DMS 273 (cell line): ENCODE measurements around the gene PPTC7.
"Not testable (repeated sequence)": the region's sequence is repeated elsewhere in the genome, so short reads cannot be mapped to it uniquely, and the experiment has no call there.

Experiments used
- DNase-seq: peaks from one replicate; lab custom pipeline; 2025; ENCODE audit not compliant: unreplicated experiment; lab: John Stamatoyannopoulos, UW

The PPTC7 gene

DNA sequence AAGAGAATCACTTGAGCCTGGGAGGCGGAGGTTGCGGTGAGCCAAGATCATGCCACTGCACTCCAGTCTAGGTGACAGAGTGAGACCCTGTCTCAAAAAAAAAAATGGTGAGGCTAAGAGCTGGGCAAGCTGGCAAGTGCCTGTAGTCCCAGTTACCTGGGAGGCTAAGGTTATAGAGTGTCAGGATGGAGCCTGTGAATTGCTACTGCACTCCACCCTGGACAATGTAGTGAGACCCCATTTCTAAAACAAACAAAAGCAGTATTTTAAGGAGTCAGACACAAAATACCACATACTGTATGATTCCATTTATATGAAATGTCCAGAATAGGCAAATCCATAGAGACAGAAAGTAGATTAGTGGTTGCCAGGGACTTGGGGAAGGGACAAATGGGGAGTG is 4.0 kb upstream of the PPTC7 start:
- not testable (repeated sequence) for DNase-seq

DNA sequence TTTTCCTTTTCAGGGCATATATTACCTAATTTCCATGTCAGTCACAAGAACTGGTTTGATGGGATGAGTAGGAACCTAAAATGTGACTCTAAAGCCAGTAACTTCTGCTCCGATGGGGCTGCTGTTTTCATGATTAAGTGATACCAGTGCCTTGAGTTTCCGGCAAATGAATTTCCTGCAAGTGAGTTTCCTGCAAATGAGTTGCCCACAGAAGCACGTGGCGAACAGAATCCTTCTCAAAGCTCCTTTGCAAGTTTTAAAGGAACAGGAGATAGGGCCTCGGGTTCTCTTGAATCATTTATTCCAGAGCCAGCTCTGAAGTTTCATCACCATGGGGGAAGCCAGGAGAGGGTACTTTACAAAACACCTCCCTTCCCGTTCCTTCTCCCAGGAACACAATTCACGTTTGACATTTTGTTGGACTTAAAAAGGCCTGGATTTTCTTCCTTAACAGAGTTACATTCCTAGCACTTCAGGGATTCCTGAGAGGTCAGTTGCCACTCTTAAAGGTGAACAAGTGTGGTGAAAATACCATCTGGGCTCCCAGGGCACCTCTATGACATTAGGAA is 2.2 kb upstream of the PPTC7 start:
- no peak for DNase-seq

DNA sequence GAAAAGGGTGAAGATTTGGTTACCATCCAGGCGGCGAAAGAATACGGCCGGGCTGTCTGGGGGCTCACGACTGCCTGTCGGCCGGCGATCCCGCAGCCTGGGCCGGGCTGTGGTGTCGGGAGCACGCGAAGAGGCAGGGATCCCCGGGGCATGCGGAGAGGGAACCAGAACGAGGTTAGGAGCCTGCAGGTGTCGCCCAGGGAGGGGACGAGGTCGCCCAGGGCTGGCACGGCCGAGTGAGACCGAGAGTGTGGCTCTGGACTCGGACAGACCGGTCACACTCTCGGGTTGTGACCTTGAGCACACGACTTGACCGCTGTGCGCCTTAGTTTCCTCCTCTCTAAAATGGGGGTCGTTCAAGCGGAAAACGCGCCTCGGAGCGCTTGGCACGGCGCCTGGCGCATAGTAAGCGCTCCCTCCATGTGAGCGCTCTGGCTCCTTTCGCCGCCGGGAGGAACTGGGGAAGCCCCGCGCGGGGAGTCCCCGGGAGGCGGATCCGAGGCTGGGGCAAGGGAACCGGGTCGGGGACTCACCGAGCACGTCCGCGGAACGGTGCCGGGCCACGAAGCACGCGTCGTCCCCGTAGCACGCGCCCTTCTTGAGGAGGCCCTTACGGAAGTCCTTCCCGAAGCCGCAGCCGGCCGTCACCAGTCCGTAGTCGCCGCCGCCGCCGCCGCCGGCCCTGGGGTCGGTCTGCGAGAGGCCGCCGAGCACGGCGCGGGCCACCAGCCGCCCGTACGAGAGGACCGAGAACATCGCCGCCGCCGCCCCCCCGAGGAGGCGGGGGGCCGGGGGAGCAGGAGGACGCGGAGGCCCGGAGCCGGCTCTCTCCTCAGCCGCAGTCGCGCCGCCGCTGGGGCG is 612 bp downstream of the PPTC7 start:
- peak; percentile 78 for DNase-seq

DNA sequence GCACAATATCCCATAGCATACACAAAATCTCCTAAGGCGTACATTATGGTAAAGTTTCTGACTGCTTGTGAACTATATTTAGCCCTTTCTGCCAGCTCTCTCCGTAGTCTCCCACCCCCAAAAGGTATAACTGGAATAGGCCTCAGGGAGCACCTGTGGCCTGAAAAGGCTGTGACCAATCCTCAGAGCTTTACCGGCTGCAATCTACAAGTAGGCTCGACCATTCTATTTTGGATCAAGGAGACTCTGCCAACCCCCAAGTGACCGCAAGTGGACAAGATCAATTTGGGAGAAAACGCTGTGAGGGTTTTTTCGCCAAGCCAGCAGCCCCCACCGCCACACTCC is 1.2 kb downstream of the PPTC7 start:
- peak; percentile 45 for DNase-seq

DNA sequence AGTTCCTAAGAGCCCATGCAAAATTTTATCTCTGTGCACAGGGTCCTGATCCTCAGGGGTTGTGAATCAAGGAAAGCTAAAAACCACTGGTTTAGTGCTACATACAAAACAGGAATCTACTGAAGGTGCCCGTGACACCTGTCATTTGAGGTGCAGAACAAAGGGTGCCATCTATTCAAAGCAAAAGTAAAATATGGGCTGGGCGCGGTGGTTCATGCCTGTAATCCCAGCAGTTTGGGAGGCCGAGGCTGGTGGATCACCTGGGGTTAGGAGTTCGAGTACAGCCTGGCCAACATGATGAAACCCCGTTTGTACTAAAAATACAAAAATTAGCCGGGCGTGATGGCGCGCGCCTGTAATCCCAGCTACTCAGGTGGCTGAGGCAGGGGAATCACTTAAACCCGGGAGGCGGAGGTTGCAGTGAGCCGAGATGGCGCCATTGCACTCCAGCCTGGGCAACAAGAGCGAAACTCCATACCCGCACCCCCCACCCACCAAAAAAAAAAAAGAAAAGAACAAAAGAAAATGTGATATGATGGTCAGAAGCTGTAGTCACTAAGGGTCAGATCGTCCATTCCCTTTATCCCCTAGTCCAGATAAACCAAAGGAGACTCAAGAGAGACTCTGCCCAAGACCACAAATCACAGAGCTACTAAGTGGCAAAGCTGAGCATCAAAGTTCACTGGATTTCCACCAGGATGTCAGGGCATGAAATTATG is 3.4 kb downstream of the PPTC7 start:
- DNase-seq, result no peak

DNA sequence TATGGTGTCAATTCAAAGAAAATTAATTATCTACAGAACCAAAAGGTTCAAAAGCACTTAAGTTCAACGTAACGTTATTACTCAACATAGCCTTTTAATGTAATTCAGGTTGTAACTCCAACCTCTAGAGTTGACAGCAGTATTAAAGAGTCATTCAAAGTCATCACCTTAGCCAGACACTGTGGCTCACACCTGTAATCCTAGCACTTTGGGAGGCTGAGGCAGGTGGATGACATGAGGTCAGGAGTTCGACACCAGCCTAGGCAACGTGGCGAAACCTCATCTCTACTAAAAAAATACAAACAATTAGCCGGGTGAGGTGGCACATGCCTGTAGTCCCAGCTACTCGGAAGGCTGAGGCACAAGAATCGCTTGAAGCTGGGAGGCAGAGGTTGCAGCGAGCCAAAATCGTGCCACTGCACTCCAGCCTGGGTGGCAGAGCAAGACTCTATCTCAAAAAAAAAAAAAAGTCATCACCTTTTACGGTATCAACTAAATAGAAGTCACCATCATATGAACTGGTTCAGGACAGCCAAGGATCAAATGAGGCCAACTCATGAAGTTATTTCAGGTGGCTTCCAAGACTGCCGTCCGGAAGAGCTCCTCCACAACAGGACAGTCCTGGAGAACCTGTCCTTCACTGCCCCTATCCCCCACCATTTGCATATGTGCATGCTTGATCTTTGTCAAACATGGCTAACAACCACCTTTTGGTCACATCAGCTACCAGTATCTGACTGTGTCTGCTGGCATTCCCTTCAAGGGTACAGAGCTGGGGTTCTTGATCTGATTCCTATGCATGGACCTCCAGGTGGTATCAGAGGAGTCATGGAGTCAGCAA is 4.2 kb downstream of the PPTC7 start:
- DNase-seq, result no peak

DNA sequence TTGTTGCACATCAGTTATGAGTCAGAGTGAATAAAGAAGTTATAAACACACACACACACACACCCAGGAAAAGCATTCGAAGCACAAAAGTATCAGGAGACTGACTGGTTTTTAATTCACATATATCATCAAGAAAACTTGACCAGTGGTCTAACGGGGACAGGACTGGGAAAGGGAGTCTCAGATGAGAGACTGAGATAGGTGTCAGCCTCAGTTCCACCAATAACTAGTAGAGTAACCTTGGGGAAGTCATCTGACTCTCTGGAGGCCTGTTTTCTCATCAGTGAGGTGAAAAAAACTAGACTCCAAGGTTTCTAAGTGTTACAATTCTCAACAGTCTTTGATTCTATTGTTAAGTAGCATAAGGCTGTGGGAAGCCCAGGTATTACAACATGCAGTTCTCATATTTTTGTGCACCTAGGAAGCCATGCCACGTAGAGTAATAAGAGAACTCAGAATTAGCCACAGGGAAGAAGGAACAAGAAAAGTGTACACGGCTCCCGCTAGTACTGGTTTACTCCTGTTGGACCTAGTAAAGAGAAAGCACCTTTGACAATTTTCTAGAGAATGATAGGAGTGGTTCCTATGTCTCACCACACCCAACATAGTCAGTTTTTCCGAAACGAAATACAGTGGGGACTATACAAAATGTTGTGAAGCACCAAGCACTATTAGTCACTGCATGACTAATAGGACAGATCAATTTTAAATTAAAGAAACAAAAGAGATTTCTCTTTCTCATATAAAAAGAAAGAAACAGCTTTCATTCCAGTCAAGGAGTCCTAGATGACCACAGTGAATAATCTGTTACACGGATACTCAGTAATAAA is 5.0 kb downstream of the PPTC7 start:
- DNase-seq, result peak; percentile 7

DNA sequence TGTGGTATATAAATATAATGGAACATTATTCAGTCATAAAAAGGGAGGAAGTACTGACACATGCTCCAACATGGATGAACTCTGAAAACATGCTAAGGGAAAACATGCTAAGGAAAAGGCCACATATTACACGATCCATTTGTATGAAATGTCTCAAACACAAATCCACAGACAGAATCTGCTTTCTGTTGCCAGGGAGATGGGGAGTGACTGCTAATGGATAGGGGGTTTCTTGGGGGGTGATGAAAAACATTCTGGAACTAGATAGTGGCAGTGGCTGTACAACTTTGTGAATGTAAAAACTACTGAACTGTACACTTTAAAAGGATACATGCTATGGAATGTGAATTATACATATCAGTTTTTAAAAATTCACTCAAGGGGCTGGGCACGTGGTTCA is 6.6 kb downstream of the PPTC7 start:
- DNase-seq, result no peak

DNA sequence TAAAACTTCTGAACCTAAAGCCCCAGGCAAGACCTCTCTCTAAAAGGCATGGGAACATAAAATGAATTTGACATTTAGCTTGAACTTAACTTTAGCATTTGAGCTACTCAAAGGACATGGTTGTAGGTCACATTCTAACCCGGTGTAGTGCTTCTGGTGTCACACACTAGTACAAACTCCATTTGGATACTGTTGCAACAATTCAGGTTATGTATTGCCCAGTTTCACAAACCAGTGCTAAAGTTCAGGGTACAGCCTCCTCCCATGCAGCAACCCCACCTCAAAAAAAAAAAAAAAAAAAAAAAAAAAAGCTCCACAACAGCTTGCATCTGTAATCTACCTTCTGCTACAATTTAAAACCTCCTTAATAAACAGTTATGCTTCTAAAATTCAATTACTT is 7.8 kb downstream of the PPTC7 start:
- no peak for DNase-seq

DNA sequence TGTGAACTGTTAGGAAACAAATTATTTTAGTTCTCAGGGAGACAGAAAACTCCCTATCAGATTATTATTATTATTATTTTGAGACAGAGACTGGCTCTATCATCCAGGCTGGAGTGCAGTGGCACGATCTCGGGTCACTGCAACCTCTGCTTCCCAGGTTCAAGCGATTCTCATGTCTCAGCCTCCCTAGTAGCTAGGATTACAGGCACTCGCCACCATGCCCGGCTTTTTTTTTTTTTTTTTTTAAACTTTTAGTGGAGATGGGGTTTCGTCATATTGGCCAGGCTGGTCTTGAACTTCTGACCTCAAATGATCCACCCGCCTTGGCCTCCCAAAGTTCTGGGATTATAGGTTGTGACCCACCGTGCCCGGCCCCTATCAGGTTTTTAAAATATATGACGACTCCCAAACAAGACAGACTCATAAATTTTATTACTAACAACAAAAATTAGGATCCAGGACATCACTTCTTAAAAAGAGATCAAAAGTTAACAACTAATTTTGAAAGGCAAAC is 8.3 kb downstream of the PPTC7 start:
- not testable (repeated sequence) for DNase-seq

DNA sequence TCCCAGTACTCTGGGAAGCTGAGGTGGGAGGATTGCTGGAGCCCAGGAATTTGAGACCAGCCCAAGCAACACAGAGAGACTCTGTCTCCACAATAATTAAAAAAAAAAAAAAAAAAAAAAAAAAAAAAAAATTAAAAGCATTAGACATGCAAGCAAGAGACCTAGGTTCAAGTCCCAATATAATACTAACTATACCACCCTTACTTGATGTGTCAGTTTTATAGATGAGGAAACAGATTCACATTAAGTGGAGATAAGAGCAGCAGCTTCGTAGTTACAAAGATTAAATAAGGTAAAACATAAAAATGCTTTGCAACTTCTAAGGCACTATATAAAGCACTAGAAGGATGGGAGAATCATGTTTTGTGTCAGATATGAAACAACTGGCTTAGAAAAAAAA is 9.1 kb downstream of the PPTC7 start:
- DNase-seq, result no peak

DNA sequence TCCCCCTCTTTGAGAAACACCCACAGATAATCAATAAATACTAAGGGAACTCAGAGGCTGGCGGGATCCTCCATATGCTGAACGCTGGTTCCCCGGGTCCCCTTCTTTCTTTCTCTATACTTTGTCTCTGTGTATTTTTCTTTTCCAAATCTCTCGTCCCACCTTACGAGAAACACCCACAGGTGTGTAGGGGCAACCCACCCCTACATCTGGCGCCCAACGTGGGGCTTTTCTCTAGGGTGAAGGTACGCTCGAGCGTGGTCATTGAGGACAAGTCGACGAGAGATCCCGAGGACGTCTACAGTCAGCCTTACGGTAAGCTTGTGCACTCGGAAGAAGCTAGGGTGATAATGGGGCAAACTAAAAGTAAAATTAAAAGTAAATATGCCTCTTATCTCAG is 12.3 kb downstream of the PPTC7 start:
- DNase-seq, result not testable (repeated sequence)

DNA sequence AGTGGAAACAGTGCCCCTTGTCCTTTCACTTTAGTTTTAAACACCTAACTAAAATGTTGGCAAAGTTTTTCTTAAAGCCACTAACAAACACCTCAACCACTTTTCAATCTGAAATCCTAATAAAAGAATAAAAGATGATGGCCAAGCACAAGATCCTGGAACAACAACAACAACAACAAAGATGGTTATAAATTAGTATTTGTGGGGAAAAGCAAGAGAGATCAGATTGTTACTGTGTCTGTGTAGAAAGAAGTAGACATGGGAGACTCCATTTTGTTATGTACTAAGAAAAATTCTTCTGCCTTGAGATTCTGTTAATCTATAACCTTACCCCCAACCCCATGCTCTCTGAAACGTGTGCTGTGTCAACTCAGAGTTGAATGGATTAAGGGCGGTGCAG is 13.3 kb downstream of the PPTC7 start:
- not testable (repeated sequence) for DNase-seq

DNA sequence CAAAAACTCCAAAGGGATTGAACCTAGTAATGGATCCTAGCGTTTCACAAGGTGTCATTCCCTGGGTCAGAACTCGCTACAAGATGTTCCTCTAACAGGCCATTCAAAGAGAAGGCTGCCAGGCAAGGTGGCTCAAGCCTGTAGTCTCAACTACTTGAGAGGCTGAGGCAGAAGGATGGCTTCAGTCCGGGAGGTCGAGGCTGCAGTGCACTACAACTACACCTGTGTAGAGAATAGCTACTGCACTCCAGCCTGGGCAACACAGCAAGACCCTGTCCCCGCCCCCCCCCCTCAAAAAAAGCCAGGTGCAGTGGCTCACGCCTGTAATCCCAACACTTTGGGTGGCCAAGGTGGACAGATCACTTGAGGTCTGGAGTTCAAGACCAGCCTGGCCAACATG is 14.4 kb downstream of the PPTC7 start:
- no peak for DNase-seq

DNA sequence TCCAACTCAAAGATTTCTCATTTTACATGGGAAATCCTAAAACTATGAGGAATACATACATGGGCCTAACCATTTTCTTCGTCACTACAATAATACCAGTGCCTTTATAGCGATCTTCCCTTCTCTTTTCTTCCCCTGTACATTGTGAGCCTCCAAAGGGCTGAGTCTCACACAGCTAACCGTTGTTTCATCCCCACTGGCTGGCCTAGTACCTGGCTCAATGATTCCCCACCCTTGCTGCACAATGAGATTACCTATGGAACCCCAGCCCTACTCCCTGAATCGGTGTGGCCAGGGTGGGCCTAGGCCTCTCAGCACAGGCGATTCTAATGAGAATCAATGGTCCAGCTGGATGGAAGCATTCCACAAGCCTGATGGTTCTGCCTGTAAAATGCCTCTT is 16.1 kb downstream of the PPTC7 start:
- no peak for DNase-seq

DNA sequence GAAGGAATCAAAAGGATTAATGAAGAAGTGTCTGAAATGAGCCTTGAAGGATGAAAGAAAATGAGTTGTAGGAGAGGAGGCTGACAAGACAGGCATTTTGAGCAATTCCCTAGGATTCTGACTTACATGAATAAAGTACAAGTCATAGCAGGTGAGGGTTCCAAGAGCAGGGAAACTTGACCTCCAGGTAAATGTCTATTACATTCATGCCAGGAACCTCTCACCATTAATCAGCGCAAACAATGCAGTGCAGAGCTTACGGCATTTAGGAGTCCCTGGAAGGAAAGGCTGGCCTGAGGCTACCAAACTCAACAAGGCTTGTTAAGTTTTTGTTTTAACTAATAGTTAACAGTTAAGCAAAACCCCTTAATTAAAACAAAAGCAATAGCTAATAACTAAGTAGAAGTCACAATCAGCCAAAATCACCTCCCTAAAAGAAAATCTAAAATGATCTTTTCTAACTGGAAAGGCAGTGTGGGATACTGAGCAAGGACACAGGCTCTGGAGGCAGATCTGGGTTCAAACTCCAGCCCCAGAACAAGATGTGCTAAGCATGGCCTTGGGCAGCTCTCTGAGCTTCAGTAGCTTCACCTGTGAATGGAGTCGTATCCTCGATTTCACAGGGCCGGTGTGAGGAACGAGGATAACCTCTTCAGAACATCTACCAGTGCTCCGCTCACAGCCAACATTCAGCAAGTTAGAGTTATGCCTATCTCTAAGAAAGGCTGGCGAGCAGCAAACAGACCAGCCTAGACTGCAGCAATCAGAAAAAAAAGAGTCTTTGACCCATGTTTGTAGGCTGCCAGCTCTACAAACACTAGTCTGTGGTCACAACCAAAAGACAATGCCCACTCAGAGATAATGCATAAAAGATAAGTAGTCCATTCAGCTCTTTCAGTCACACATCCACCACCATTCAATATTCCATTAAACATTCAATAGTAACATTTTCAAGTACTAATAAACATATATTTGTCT is 16.9 kb downstream of the PPTC7 start:
- no peak for DNase-seq

DNA sequence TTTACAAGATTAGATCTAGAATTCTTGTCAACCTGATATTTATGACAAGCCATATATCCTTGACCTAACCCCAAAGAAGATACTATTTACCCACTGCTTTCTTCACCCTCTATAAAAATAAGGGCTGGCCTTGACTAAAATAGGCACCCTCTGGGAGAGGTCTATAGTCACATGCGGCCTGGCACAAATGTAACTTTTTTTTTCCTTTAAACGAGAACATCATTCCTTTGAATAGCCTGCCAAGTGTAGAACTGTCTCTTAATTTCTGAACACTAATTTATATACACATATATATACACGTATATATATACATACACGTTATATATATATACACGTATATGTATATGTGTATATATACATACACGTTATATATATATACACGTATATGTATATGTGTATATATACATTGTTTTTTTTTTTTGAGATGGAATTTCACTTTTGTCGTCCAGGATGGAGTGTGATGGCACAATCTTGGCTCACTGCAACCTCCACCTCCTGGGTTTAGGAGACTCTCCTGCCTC is 18.6 kb downstream of the PPTC7 start:
- no peak for DNase-seq

DNA sequence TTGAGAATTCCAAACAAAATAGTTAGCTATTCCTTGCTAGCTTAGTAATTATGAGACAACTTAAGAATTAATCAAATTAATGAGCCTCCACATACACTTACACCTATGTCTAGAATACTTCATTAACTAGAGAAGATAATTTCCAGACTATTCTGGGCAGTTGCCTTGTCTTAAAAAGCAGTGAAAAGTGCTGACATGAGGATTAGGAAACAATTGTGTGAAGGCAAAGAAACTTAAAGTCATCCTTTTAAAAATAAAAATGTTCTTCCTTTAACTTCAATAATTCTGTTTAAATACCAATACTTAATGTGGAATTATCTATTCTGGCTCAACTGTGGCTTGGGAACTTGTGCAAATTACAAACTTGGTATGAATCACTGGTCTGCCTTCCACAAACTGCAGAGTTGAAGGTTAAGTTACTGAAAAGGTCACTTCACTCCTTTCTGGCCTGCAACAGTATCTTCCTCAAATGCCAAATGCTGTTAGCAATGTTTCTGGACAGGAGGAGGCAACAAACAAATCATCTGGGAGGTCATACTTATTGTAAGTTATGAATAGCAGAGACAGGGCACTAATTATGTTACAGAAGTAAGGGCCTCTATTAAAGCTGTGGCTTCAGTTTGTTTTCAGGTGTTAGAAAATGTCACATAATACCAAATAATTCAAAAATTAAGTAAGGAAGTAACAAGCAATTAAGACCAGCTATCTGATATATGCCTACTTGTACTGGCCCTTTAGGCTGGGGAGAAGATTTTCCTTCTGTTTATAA is 19.2 kb downstream of the PPTC7 start:
- no peak for DNase-seq
